HG03575 (cell line): ENCODE results near the gene VPS35L.
"Not testable (repeated sequence)": the region's sequence is repeated elsewhere in the genome, so short reads cannot be mapped to it uniquely, and the experiment has no call there.

Source experiments
- ATAC-seq: cut with Tn5 transposase; IDR thresholded peaks from one replicate; pipeline ENCODE4 v1.9.1; 2021; ENCODE audit not compliant: unreplicated experiment, insufficient number of reproducible peaks, low FRiP score; ENCODE audit errors: extremely low read depth

Gene VPS35L

DNA sequence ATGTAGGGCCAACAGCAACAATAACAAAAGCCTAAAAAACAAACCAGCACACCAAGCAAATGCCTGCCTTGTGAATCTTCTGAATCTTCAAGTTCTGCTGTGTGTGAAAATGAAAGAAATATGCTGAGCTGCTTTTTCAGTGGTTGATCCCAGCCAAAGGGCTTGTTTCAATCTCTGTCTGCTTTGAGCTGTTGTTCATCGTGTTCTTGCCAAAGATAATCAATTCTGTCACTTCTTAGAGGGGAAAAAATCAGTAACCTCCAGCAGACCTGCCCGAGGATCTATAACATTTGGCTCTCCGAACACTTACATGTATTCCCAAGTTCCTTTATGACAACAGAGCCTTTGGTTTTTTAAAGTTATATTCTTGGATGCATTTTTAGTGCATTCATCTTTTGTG is 65.9 kb downstream of the VPS35L start:
- ATAC-seq = no peak

DNA sequence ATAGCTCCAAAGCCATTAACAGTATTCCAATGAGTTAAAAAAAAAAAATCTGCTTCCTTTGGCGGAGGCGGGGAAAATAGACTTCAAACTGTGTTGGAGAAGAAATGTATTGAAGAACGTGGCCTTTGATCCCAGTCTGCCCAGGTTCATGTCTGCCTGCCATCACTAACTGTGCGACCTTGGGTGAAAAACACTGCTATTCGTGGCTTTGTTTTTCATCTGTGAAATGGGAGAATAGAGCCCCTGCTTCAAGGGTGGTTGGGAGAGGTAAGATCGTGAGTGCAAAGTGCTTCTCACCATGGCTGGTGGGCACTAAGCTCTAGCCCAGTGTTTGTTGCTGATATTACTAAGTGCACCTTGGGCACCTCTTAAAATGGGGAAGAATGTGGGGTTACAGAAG is 69.5 kb downstream of the VPS35L start:
- no peak for ATAC-seq

GRCh38 chr16:19636436-19637267 is 81.1 kb downstream of the VPS35L start:
- ATAC-seq = no peak

DNA sequence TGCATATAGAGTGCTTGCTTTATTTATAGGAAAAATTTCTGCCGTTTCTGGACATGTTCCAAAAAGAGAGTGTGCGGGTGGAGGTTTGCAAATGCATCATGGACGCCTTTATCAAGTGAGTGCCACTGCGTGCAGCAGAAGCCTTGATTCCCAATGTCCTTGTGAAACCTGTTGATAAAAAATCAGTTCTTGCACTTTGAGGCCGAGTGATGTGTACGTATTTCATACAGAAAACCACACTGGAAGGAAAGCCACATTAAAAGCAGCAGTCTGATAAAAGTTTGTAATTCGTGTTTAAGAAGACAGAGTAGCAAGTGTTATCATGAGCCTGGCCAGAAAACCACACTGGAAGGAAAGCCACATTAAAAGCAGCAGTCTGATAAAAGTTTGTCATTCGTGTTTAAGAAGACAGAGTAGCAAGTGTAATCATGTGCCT is 84.5 kb downstream of the VPS35L start:
- ATAC-seq = no peak

- no peak for ATAC-seq
Measured at GRCh38 chr16:19642501-19642900, 87.0 kb downstream of the VPS35L start.

GRCh38 chr16:19644877-19645276 is 89.4 kb downstream of the VPS35L start:
- no peak for ATAC-seq

DNA sequence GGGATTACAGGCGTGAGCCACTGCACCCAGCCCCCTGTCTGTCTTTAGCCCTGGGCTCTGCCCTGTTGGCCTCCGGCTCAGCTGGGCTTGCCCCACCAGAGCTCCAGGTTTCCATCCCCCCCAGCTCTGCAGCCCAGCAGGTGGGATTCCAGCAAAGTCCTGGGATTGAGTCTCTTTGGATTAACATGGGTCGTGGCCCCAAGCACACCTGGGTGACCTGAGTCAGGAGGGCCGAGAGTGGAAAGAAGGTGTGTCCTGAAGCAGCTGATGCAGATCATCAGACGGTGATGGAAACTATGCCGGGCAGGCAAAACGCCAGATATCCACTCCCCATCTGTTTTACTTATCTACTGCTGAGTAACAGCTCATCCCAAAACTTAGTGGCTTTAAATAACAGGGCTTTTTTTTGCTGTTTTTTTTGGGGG is 90.1 kb downstream of the VPS35L start:
- no peak for ATAC-seq

DNA sequence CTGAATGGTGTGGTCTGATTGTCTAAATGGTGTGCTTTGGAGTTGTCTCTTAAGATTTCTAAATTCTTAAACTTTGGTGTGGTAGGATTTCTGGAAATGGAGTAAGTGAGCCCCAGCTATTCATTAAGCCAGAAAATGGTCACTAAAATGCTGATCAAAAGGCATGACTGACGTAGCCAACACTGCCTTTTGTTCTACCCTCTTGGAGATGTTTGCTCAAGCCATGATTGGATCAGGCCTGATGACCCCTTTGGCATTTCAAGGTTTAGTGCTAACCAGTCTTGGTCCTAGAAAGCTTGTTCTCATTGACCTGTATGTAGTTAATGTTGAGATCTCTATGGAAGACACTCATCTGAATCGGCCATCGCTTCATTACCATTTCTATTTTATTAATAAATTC is 94.5 kb downstream of the VPS35L start:
- no peak for ATAC-seq

GRCh38 chr16:19654147-19654546 is 98.6 kb downstream of the VPS35L start:
- ATAC-seq = no peak

- no peak for ATAC-seq
Measured at GRCh38 chr16:19655242-19655777, 99.8 kb downstream of the VPS35L start.

- no peak for ATAC-seq
Measured at GRCh38 chr16:19657831-19658230, 102.3 kb downstream of the VPS35L start.

DNA sequence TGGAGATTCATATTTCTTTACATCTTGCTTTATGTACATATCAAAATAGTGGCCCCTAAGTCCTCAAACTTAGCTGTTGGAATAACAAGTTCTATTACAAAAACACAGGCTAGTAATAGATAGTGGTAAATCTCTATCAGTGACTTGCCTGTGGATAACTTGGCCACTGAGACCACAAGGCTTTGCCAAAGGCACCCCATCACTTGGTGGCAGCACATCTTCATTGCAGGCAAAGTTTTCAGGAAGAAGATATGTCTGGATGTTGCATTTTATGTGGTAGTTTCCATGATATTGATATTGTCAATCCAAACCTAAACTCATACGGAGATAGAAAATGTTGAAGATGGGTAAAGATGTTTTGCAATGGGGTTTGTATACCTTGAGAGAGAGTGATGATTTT is 104.1 kb downstream of the VPS35L start:
- ATAC-seq = no peak

- ATAC-seq = no peak
Measured at GRCh38 chr16:19660432-19660831, 104.9 kb downstream of the VPS35L start.

GRCh38 chr16:19662351-19662750 is 106.8 kb downstream of the VPS35L start:
- no peak for ATAC-seq

GRCh38 chr16:19664166-19664565 is 108.7 kb downstream of the VPS35L start:
- ATAC-seq = no peak

- ATAC-seq = not testable (repeated sequence)
Measured at GRCh38 chr16:19665313-19665712, 109.8 kb downstream of the VPS35L start.

DNA sequence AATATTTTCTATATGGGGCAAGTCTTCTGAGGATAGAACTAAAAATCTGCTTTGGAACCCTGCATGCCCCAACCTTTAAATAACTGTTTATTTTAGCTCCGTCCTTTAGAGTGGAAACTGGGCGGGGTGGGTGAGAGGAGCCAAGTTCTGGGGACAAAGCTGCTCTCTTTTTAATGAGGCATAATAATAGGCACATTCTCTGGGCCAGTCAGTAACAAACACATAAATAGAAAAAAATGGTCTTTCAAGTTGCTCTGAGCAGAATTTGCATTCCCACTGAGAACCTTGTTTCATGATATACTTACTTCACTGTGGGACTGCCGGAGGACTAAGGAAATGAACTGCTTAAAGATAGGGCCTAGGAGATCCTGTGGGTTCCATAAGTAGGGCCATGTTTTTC is 111.0 kb downstream of the VPS35L start:
- no peak for ATAC-seq

- ATAC-seq = no peak
Measured at GRCh38 chr16:19672378-19672777, 116.9 kb downstream of the VPS35L start.

DNA sequence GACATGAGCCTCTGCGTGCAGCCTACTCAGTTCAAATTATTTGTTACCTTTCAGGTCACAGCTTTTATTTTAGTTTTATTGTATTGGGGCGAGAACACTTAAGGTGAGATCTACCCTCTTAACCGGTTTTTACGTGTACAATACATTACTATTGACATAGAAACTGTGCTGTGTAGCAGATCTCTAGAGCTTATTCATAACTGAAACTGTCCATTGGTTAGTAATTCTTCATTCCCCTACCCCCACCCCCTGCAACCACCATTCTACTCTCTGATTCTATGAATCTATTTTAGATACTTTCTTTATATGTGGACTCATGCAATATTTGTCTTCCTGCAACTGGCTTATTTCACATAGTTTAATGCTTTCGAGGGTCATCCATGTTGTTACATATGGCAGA is 119.0 kb downstream of the VPS35L start:
- ATAC-seq = no peak

DNA sequence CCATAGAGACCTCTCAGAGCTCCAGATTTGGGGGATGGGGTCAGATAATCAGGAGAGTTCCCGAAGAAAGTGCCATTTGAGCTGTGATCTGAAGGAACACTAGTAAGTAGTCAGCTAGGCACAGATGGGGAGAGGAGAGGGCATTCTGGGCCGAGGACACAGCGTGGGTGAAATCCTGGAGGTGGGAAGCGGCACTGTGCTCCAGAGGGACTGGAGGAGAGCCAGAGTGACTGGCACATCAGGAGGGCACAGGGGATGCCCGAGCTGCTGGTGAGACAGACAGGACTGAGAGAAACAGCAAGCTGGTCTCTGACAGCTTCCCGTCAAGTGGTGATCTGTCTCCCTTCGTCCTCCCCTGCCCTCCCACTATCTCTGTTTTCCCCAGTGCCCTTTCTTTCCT is 121.9 kb downstream of the VPS35L start:
- no peak for ATAC-seq

DNA sequence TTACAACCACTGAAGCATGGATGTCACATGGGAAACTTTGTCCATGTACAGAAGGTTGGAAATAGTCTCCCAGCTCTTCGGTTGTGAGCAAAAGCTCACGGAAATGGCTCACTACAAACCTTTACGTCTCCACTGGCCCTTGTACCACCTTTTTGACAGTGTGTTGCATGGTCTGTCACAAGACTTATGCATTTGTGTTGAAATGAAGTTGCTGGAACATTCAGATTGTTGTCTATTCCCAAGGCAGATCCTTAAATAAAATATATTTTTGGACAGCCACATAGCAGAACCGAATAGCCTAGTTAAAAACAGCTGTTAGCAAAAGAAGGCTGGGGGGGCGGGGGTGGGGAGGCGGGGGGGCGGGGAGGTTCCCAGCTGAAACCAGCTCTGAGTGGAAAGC is 123.3 kb downstream of the VPS35L start:
- ATAC-seq = no peak
